ENCODE data around the gene HNRNPUL1. TPM values are rescaled to one million over a fixed set of nuclear protein-coding genes. Genes with fewer than 3 reads are reported as not detected.

Gene HNRNPUL1
- total and polyA plus RNA-seq, 9 of the 15 experiments (the other 6 are each of a cell fraction or from before 2014, with no cell fraction given), result 7.3 to 211 (median 85.0) TPM

GRCh38 chr19:41323430-41324125 is 59.4 kb downstream of the HNRNPUL1 start (continued):
- TF ChIP-seq, protein P1, sequence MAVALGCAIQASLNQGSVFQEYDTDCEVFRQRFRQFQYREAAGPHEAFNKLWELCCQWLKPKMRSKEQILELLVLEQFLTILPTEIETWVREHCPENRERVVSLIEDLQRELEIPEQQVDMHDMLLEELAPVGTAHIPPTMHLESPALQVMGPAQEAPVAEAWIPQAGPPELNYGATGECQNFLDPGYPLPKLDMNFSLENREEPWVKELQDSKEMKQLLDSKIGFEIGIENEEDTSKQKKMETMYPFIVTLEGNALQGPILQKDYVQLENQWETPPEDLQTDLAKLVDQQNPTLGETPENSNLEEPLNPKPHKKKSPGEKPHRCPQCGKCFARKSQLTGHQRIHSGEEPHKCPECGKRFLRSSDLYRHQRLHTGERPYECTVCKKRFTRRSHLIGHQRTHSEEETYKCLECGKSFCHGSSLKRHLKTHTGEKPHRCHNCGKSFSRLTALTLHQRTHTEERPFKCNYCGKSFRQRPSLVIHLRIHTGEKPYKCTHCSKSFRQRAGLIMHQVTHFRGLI (CRISPR knock-in tag; IDR thresholded peaks at IDR 0.05), result 0 out of 2 replicates have a peak, but pooled peaks have one; percentile 45
- TF ChIP-seq ZNF668 (CRISPR knock-in tag; IDR thresholded peaks at IDR 0.05) (no peak), MCM5 (IDR thresholded peaks at IDR 0.05; ENCODE audit: low read depth) (no peak), CC2D1A (IDR thresholded peaks at IDR 0.05) (no peak), SMAD1 (IDR thresholded peaks at IDR 0.05; ENCODE audit: low read depth, low read length, partially characterized antibody) (peak; percentile 80), ZNF212 (CRISPR knock-in tag; IDR thresholded peaks at IDR 0.05) (no peak), STAT5A (IDR thresholded peaks at IDR 0.05; ENCODE audit: borderline replicate concordance, low read length) (peak; percentile 25; the same call in 1 of the 2 replicates), SIRT6 (IDR thresholded peaks at IDR 0.05; ENCODE audit: low read depth, low read length) (peak; percentile 43), RB1 (IDR thresholded peaks at IDR 0.05; ENCODE audit: low read depth) (peak; percentile 57; the same call in 1 of the 2 replicates), TOE1 (IDR thresholded peaks at IDR 0.05; ENCODE audit: borderline replicate concordance) (peak; percentile 45), TOE1 (CRISPR knock-in tag; IDR thresholded peaks at IDR 0.05; ENCODE audit: borderline replicate concordance, low read depth) (no peak), FOS (IDR thresholded peaks at IDR 0.05; ENCODE audit: extremely low read depth, insufficient read length) (peak; percentile 38), CTCFL (IDR thresholded peaks at IDR 0.05; ENCODE audit: borderline replicate concordance, insufficient read depth, low read depth, low read length, poor library complexity, severe bottlenecking) (no peak), MYNN (IDR thresholded peaks at IDR 0.05) (peak; percentile 95), MYNN (CRISPR knock-in tag; IDR thresholded peaks at IDR 0.05) (no peak), PCBP1 (IDR thresholded peaks at IDR 0.05; ENCODE audit: low read depth, low read length, poor library complexity, severe bottlenecking) (peak; percentile 69), ZNF263 (CRISPR knock-in tag; IDR thresholded peaks at IDR 0.05; ENCODE audit: borderline replicate concordance) (peak; percentile 61; the same call in 1 of the 2 replicates), ZNF707 (CRISPR knock-in tag; conservative IDR thresholded peaks at IDR 0.05) (no peak)
- TF ChIP-seq, protein P2, sequence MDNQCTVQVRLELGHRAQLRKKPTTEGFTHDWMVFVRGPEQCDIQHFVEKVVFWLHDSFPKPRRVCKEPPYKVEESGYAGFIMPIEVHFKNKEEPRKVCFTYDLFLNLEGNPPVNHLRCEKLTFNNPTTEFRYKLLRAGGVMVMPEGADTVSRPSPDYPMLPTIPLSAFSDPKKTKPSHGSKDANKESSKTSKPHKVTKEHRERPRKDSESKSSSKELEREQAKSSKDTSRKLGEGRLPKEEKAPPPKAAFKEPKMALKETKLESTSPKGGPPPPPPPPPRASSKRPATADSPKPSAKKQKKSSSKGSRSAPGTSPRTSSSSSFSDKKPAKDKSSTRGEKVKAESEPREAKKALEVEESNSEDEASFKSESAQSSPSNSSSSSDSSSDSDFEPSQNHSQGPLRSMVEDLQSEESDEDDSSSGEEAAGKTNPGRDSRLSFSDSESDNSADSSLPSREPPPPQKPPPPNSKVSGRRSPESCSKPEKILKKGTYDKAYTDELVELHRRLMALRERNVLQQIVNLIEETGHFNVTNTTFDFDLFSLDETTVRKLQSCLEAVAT (IDR thresholded peaks at IDR 0.05), result peak; percentile 19 to 83; a peak in 2 of 4 replicates
- TF ChIP-seq, protein P3, sequence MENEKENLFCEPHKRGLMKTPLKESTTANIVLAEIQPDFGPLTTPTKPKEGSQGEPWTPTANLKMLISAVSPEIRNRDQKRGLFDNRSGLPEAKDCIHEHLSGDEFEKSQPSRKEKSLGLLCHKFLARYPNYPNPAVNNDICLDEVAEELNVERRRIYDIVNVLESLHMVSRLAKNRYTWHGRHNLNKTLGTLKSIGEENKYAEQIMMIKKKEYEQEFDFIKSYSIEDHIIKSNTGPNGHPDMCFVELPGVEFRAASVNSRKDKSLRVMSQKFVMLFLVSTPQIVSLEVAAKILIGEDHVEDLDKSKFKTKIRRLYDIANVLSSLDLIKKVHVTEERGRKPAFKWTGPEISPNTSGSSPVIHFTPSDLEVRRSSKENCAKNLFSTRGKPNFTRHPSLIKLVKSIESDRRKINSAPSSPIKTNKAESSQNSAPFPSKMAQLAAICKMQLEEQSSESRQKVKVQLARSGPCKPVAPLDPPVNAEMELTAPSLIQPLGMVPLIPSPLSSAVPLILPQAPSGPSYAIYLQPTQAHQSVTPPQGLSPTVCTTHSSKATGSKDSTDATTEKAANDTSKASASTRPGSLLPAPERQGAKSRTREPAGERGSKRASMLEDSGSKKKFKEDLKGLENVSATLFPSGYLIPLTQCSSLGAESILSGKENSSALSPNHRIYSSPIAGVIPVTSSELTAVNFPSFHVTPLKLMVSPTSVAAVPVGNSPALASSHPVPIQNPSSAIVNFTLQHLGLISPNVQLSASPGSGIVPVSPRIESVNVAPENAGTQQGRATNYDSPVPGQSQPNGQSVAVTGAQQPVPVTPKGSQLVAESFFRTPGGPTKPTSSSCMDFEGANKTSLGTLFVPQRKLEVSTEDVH (IDR thresholded peaks at IDR 0.05; ENCODE audit: low read depth, partially characterized antibody), result no peak

Data from K562 (cell line).